Hematopoietic multipotent progenitor cell (in vitro differentiated cells): ENCODE data around the gene LRTM2. TPM values are rescaled to one million over a fixed set of nuclear protein-coding genes. Genes with fewer than 3 reads are reported as not detected.
"Not testable (repeated sequence)": the region's sequence is repeated elsewhere in the genome, so short reads cannot be mapped to it uniquely, and the experiment has no call there.

ENCODE experiments used
- DNase-seq, 3 donors: peaks; one replicate each; pipeline ENCODE4 v3.0.0-alpha.2; 2011 to 2015; ENCODE audit warnings: low read depth in 2 of 3, low spot score in 2 of 3
- total RNA-seq: library from RNA; depleted of rRNA; stranded (reverse); fragments of >200 nt; gene quantifications from one replicate; pipeline ENCODE4 v1.2.3, GENCODE V29; 2012

LRTM2 gene
- total RNA-seq, 1 donor = under 0.01 TPM

GRCh38 chr12:1810201-1810930 lies 10.0 kb upstream of the LRTM2 start:
- no peak for DNase-seq

DNA sequence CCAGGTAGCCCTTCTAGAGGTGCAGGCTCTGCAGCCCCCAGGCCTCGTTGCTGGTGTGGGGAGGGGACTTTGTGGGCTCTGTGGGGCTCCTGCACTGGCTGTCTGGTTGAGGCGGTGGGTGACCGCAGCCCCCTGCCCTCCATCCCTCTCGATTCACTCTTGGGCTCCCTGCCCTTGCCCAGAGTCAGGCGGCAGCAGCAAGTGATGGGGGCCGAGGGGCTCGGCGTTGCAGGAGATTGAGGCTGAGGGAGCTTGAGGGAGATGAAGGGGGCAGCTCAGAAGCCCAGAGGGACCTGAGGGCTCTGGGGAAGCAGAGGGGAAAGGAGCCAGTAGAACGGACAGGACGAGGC lies 9.5 kb upstream of the LRTM2 start:
- no peak for DNase-seq

- peak in 1 of 3 donors; percentile 11 for DNase-seq
Observed at GRCh38 chr12:1811281-1811947, 9.0 kb upstream of the LRTM2 start.

- no peak for DNase-seq
Observed at GRCh38 chr12:1811948-1812291, 8.4 kb upstream of the LRTM2 start.

- peak in 2 of 3 donors; percentile 27 to 40 for DNase-seq
Observed at GRCh38 chr12:1812650-1813302, 7.6 kb upstream of the LRTM2 start.

DNA sequence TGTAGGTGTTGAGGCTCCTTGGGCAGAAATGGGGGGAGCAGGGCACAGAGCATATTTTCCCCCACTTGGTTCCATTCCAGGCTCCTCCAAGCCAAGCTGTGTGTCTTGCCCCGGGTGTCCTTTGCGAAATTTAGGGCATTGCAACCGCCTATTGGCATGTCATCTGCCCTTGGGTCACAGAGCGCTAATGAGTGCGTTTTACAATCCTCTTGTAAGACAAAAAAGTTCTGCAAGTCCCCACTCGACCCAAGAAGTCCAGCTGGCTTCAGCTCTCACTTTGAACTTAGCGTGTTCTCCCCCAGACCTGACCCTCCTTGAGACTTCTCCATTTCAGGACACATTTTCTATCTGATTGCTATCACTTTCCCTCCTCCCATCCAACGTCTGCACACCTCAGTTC lies 6.1 kb upstream of the LRTM2 start:
- no peak for DNase-seq

GRCh38 chr12:1815108-1815507 lies 5.3 kb upstream of the LRTM2 start:
- DNase-seq = no peak

GRCh38 chr12:1815814-1816729 lies 4.3 kb upstream of the LRTM2 start:
- DNase-seq = no peak

GRCh38 chr12:1816730-1817348 lies 3.5 kb upstream of the LRTM2 start:
- no peak for DNase-seq

GRCh38 chr12:1817928-1818327 lies 2.4 kb upstream of the LRTM2 start:
- not testable (repeated sequence) for DNase-seq

GRCh38 chr12:1819050-1819449 lies 1.3 kb upstream of the LRTM2 start:
- no peak for DNase-seq

- no peak for DNase-seq
Observed at GRCh38 chr12:1819571-1819970, 794 bp upstream of the LRTM2 start.

- DNase-seq = no peak
Observed at GRCh38 chr12:1820896-1821291, 529 bp downstream of the LRTM2 start.

DNA sequence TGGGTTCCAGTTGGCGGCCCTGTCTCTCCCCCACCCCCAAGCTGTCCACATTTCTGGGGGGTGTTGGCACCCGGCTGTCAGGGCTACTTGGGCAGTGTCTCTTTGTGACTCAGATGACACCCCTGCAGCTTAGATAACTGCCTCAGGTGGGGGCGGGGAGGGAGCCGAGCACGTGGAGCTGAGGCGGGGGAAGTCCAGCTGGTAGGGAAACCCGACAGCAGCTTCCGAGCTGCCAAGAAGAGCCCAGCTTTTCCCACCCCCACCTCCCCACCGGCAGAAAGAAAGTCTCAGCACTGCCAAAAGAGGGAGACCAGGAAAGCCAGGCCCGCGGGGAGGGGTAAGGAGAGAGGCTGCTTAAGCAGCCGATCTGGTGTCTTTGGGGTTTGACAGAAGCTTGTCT lies 1.4 kb downstream of the LRTM2 start:
- no peak for DNase-seq

DNA sequence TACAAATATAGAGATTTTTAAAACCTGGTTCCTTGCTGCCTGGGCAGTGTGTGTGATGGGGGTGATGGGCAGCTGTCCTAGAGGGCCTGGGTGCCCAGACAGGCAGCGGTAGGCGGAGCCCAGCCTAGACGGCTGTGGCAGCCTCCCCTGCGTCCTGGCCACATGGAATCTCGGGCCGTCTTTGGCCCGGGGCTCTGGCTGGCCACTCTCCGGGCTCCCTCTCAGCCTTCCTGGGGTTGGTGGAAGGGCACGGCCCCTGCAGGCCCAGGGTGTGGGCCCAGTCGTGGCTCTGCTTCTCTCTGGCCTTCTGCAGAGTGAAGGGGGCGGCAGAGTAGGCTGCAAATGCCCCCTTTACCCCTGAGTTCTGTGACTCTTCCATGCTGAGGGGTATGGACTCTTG lies 2.3 kb downstream of the LRTM2 start:
- no peak for DNase-seq

DNA sequence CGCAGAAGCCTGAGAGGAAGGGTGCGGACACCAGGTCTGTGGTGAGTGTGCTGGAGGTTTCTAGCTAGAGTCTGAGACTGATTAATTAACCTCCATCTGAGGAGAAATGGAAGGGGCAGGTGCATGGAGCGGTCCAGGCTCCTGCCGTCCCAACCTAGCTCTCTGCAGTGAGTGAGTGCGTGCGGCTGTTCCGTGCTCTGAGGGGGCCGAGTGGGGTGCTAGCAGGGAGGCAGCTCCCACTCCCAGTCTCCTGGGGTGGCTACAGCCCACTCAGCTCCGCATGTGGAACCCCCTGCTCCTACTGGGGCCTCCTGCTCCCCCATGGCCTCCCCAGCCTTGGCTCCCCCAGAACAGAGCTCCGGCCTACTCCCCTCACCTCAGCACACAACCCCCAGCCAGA lies 2.9 kb downstream of the LRTM2 start:
- DNase-seq = no peak

GRCh38 chr12:1825382-1826102 lies 5.2 kb downstream of the LRTM2 start:
- no peak for DNase-seq

- DNase-seq = no peak
Observed at GRCh38 chr12:1826401-1826800, 6.0 kb downstream of the LRTM2 start.

DNA sequence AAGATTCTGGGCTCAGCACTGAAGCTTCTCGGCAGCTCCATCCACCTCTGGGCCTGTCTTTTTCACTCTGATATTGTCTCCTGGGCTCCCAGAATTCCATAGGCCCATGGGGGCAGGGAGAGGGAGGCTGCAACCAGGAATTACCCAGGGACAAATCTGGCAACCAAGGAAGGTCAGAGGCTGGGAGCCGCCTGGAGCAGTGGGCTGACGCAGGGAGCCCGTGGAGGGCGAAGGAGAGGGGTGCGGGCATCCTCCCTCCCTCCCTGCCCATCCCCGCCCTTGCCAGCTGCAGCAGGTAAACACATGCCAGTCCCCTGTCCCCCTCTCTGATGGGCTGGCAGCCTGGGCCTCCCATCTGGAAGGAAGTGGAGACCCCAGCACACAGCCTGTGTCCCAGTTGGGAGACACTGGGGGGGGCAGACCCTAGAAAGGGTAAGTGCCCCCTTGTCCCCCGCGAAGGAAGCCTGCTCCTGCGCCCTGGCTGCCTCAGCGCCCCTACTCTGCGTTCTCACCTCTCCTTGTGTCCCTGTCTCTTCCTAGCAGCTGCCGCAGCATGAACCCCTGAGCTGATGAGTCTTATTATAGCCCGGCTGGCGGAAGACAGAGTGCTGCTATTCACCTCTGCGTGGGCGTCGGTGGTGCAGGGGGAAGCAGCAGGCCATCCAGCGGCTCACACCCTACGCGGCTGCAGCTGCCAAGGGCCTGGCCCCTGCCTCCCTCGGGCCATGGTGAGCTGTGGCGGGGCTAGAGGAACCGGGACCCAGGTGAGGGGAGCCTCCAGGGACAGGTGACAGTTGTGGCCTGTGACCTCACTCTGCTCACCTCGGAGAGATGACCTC lies 6.7 kb downstream of the LRTM2 start:
- DNase-seq = no peak
